GM18498 (cell line): ENCODE data around the gene MTLN.
"Not testable (repeated sequence)": the region's sequence is repeated elsewhere in the genome, so short reads cannot be mapped to it uniquely, and the experiment has no call there.

ENCODE experiments used
- ATAC-seq: cut with Tn5 transposase; IDR thresholded peaks from one replicate; pipeline ENCODE4 v1.9.1; 2021; ENCODE audit warnings: mild to moderate bottlenecking, moderate library complexity; ENCODE audit not compliant: unreplicated experiment

The MTLN gene

GRCh38 chr2:110204408-110205385, 7.7 kb downstream of the MTLN start, which contains the start of gene NPHP1:
Gene NPHP1, minus strand, starts transcription at chr2:110205013. Its CDS starts 45 bp downstream, at chr2:110204968.
- ATAC-seq, result peak; percentile 97

GRCh38 chr2:110198016-110198415, 14.3 kb downstream of the MTLN start:
- ATAC-seq, result no peak

- ATAC-seq, result no peak
Observed at GRCh38 chr2:110197452-110197851, 14.9 kb downstream of the MTLN start.

- not testable (repeated sequence) for ATAC-seq
Observed at GRCh38 chr2:110190169-110190568, 22.2 kb downstream of the MTLN start.

- no peak for ATAC-seq
Observed at GRCh38 chr2:110182449-110182848, 29.9 kb downstream of the MTLN start.

GRCh38 chr2:110180036-110180435, 32.3 kb downstream of the MTLN start:
- no peak for ATAC-seq

- no peak for ATAC-seq
Observed at GRCh38 chr2:110173523-110173922, 38.8 kb downstream of the MTLN start.

GRCh38 chr2:110172506-110172905, 39.8 kb downstream of the MTLN start:
- ATAC-seq, result no peak

GRCh38 chr2:110170102-110170501, 42.2 kb downstream of the MTLN start:
- no peak for ATAC-seq

GRCh38 chr2:110167326-110168000, 44.9 kb downstream of the MTLN start:
- no peak for ATAC-seq

GRCh38 chr2:110166266-110166665, 46.1 kb downstream of the MTLN start:
- ATAC-seq, result no peak
